PC-3 (cell line): ENCODE data around the gene NAGK. TPM values are rescaled to one million over a fixed set of nuclear protein-coding genes. Genes with fewer than 3 reads are reported as not detected.

Experiments
- ATAC-seq: fragments of 200-7000 bp; cut with Tn5 transposase; 2 replicates; pipeline ENCODE4 v1.9.1; 2020; ENCODE audit warnings: mild to moderate bottlenecking, moderate library complexity
- BruUV-seq: library from RNA; stranded (reverse); fragments of 400-500 nt; replicated peaks from 2 replicates; lab custom pipeline; 2021; lab: Mats Ljungman, UMichigan
- CTCF ChIA-PET: fragments of 300-600 bp; sonication (Branson Sonifier 250); formaldehyde crosslinking; loops from one replicate; lab custom pipeline; 2022; ENCODE audit warnings: antibody characterized with exemption; lab: Charles Lee
- POLR2A ChIA-PET: fragments of 300-600 bp; sonication (Branson Sonifier 250); formaldehyde crosslinking; loops from one replicate; lab custom pipeline; 2022; ENCODE audit warnings: antibody characterized with exemption; ENCODE audit not compliant: unreplicated experiment; lab: Charles Lee
- DNase-seq: peaks from one replicate; pipeline ENCODE4 v3.0.0-alpha.2; 2015
- H2AFZ ChIP-seq: fragments of 300-600 bp; sonication (generic); 2 replicates; pipeline ENCODE4 v1.6.0; 2016; ENCODE audit warnings: antibody characterized with exemption, low read length
- H3F3A ChIP-seq: fragments of 300-600 bp; sonication (generic); one replicate; pipeline ENCODE4 v1.6.0; 2017; ENCODE audit warnings: antibody characterized with exemption, low read length, control low read depth, mild to moderate bottlenecking; ENCODE audit not compliant: unreplicated experiment
- H3K27ac ChIP-seq: fragments of 300-600 bp; sonication (generic); 2 replicates; pipeline ENCODE4 v1.5.1; 2016; ENCODE audit warnings: mild to moderate bottlenecking, low read length
- H3K27me3 ChIP-seq: fragments of 300-600 bp; sonication (generic); 2 replicates; pipeline ENCODE4 v1.6.1; 2016; ENCODE audit warnings: low read length, mixed read lengths
- H3K36me3 ChIP-seq: fragments of 300-600 bp; sonication (generic); 2 replicates; pipeline ENCODE4 v1.6.1; 2016; ENCODE audit warnings: low read depth, mixed run types, low read length, mixed read lengths
- H3K4me1 ChIP-seq: fragments of 300-600 bp; sonication (generic); 2 replicates; pipeline ENCODE4 v1.5.1; 2016; ENCODE audit warnings: low read length; ENCODE audit not compliant: insufficient read depth
- H3K4me2 ChIP-seq: fragments of 300-600 bp; sonication (generic); 2 replicates; pipeline ENCODE4 v1.6.0; 2016; ENCODE audit warnings: low read length
- H3K4me3 ChIP-seq: fragments of 300-600 bp; sonication (generic); 2 replicates; pipeline ENCODE4 v1.5.1; 2016; ENCODE audit warnings: mild to moderate bottlenecking, low read length, mixed read lengths
- H3K79me2 ChIP-seq: fragments of 300-600 bp; sonication (generic); 2 replicates; pipeline ENCODE4 v1.6.1; 2017; ENCODE audit warnings: low read length, mixed read lengths
- H3K9ac ChIP-seq: fragments of 300-600 bp; sonication (generic); 2 replicates; pipeline ENCODE4 v1.6.0; 2016; ENCODE audit warnings: mild to moderate bottlenecking, low read length
- H3K9me2 ChIP-seq: fragments of 300-600 bp; sonication (generic); replicated peaks from 2 replicates; pipeline ENCODE4 v1.6.1; 2016; ENCODE audit warnings: mixed run types, low read length, mixed read lengths
- H3K9me3 ChIP-seq: fragments of 300-600 bp; sonication (generic); 2 replicates; pipeline ENCODE4 v1.6.1; 2016; ENCODE audit warnings: low read length, mixed read lengths
- H4K20me1 ChIP-seq: fragments of 300-600 bp; sonication (generic); 2 replicates; pipeline ENCODE4 v1.6.1; 2016; ENCODE audit warnings: low read length, mixed read lengths
- EZH2 ChIP-seq: fragments of 300-600 bp; sonication (generic); IDR thresholded peaks from one replicate; pipeline ENCODE4 v1.6.1; 2017; ENCODE audit warnings: antibody characterized with exemption, mild to moderate bottlenecking, low read length; ENCODE audit not compliant: unreplicated experiment
- EZH2phosphoT487 ChIP-seq: fragments of 300-600 bp; sonication (generic); IDR thresholded peaks from 2 replicates; pipeline ENCODE4 v1.6.1; 2018; ENCODE audit warnings: mild to moderate bottlenecking, antibody characterized with exemption, low read length, borderline replicate concordance
- intact Hi-C: fragments of 100-400 bp; cut with micrococcal nuclease; formaldehyde crosslinking; loops from 2 replicates; pipeline ENCODE4 v1.9.0; 2023
- total RNA-seq: library from RNA; depleted of rRNA; stranded (reverse); fragments of >200 nt; gene quantifications from 2 replicates; pipeline ENCODE4 v1.2.3, GENCODE V29; 2014
- TF ChIP-seq, protein P1 (sequence below): fragments of 300-600 bp; sonication (generic); conservative IDR thresholded peaks from 2 replicates; pipeline ENCODE4 v1.5.1; 2017; ENCODE audit warnings: antibody characterized with exemption, low read depth, mild to moderate bottlenecking, low read length

NAGK gene
- total RNA-seq, 1 experiment from 2014 or later: 70.5 TPM

DNA sequence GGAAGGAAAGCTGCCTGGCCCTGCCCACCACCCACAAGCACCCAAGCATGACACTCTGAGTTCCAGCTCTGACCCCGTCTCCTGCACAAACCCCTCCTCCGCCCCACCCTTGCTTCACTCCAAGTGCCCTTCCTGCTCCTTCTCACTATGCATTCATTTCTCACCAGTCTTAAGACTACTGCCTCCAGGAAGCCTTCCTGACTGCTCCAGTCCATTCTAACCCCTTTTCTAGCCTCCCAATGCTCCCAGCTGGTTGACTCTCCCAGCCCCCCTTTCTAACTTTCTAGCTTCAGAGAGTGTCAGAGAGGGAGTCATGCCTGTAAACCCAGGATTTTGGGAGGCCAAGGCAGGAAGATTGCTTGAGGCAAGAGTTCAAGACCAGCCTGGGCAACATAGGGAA lies 8.2 kb upstream of the NAGK start:
- TF ChIP-seq EZH2: no peak
- TF ChIP-seq, protein P1, sequence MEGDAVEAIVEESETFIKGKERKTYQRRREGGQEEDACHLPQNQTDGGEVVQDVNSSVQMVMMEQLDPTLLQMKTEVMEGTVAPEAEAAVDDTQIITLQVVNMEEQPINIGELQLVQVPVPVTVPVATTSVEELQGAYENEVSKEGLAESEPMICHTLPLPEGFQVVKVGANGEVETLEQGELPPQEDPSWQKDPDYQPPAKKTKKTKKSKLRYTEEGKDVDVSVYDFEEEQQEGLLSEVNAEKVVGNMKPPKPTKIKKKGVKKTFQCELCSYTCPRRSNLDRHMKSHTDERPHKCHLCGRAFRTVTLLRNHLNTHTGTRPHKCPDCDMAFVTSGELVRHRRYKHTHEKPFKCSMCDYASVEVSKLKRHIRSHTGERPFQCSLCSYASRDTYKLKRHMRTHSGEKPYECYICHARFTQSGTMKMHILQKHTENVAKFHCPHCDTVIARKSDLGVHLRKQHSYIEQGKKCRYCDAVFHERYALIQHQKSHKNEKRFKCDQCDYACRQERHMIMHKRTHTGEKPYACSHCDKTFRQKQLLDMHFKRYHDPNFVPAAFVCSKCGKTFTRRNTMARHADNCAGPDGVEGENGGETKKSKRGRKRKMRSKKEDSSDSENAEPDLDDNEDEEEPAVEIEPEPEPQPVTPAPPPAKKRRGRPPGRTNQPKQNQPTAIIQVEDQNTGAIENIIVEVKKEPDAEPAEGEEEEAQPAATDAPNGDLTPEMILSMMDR: no peak
- TF ChIP-seq EZH2phosphoT487: no peak
- H3K4me1 ChIP-seq: no peaks in the 10 kb centered on the region
- CTCF ChIA-PET: no interaction called here
- ATAC-seq (no peak), DNase-seq (no peak)
- no peaks in the 10 kb centered on the region for H3K9me2 ChIP-seq
- H3K36me3 ChIP-seq: no peaks in the 10 kb centered on the region
- H3K27ac ChIP-seq: no peak overlapping the region
- no peaks in the 10 kb centered on the region; the same call in 1 of the 2 replicates for H3K27me3 ChIP-seq
- BruUV-seq: no TSS peak
- H2AFZ ChIP-seq: no peak overlapping the region
- H3K4me3 ChIP-seq: no peak overlapping the region
- no peak overlapping the region for H3K9ac ChIP-seq
- POLR2A ChIA-PET: no interaction called here
- H3K79me2 ChIP-seq: no peaks in the 10 kb centered on the region
- intact Hi-C loops: no loop called here
- H3F3A ChIP-seq: no peaks in the 10 kb centered on the region
- H3K4me2 ChIP-seq: no peak overlapping the region
- no peaks in the 10 kb centered on the region for H3K9me3 ChIP-seq
- H4K20me1 ChIP-seq: no peaks in the 10 kb centered on the region

DNA sequence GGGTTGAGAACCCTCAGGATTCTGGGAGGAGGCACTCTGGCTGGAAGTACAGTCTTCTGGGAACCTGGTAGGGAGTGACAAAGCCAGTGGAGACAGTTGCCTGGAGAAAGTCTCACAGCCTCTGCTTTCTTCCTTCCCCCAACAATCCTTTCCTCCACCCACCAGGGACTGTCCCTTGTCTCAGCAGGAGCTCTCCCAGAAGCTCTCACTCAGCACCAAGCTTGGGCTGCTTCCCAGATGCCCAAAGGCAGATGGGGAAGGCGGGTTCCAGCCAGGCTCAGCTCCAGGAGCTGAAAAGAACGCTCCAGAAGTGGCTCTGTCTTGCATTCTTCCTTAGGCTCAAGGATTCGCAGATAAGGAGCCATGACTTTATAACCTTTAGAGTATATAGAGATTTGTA lies 7.6 kb upstream of the NAGK start:
- no peaks in the 10 kb centered on the region for H3K9me3 ChIP-seq
- no peaks in the 10 kb centered on the region for H3K9me2 ChIP-seq
- DNase-seq (no peak), ATAC-seq (no peak)
- H3K4me1 ChIP-seq: no peaks in the 10 kb centered on the region
- ChIA-PET CTCF (no interaction called here), POLR2A (no interaction called here)
- no peak overlapping the region for H3K4me2 ChIP-seq
- no peaks in the 10 kb centered on the region; the same call in 1 of the 2 replicates for H3K27me3 ChIP-seq
- TF ChIP-seq, protein P1: no peak
- TF ChIP-seq EZH2: no peak
- no peak for TF ChIP-seq EZH2phosphoT487
- H4K20me1 ChIP-seq: no peaks in the 10 kb centered on the region
- BruUV-seq: no TSS peak
- H3K36me3 ChIP-seq: no peaks in the 10 kb centered on the region
- intact Hi-C loops: no loop called here
- H2AFZ ChIP-seq: no peak overlapping the region
- H3F3A ChIP-seq: no peaks in the 10 kb centered on the region
- no peak overlapping the region for H3K9ac ChIP-seq
- H3K27ac ChIP-seq: no peak overlapping the region
- H3K4me3 ChIP-seq: no peak overlapping the region
- no peaks in the 10 kb centered on the region for H3K79me2 ChIP-seq

DNA sequence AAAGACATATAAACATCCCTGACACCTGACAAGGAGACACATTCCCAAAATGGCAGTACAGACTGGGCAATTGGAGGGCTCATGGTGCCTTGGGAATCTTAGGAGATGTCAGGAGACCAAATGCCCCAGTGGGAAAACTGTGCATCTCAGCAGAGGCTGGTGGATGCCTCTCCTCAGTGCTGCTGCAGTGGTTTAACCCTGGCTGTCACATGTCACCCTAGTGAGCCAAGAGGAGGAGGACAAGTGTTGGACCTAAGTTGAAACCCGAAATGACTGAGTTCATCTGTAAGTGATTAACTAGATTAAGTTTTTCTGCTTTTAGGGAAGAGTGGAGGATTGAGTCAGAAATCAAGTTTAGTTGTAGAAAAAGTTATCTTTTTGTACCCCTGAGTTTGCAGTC lies 5.2 kb upstream of the NAGK start:
- no peak overlapping the region for H2AFZ ChIP-seq
- H3K36me3 ChIP-seq: no peaks in the 10 kb centered on the region
- no peaks in the 10 kb centered on the region for H3K9me3 ChIP-seq
- no peak for ATAC-seq
- no peak overlapping the region for H3K9ac ChIP-seq
- H3K27me3 ChIP-seq: no peaks in the 10 kb centered on the region; the same call in 1 of the 2 replicates
- no peaks in the 10 kb centered on the region for H3K79me2 ChIP-seq
- intact Hi-C loops: no loop called here
- H3K9me2 ChIP-seq: no peaks in the 10 kb centered on the region
- BruUV-seq: no TSS peak
- H3K4me2 ChIP-seq: no peak overlapping the region
- DNase-seq: no peak
- no peak for TF ChIP-seq EZH2
- TF ChIP-seq, protein P1: no peak
- TF ChIP-seq EZH2phosphoT487: no peak
- no peak overlapping the region for H3K4me3 ChIP-seq
- peaks cover 5% of the 10 kb centered on the region; the same call in 1 of the 2 replicates for H3K4me1 ChIP-seq
- H3K27ac ChIP-seq: no peak overlapping the region
- CTCF ChIA-PET: no interaction called here
- POLR2A ChIA-PET: no interaction called here
- no peaks in the 10 kb centered on the region for H3F3A ChIP-seq
- no peaks in the 10 kb centered on the region for H4K20me1 ChIP-seq
